HFF-Myc (cell line): ENCODE results near the gene IGF1R.

Source experiments
- DNase-seq: peaks from one replicate; pipeline ENCODE4 v3.0.0-alpha.2; 2011; ENCODE audit warnings: low read depth; ENCODE audit errors: extremely low read depth
- H3K4me3 ChIP-seq: replicated peaks from 2 replicates; pipeline ENCODE4 v1.5.1; 2011; ENCODE audit warnings: low read depth, mild to moderate bottlenecking, control low read depth, low read length
- TF ChIP-seq, protein P1 (sequence below): IDR thresholded peaks from 2 replicates; pipeline ENCODE4 v1.5.1; 2012; ENCODE audit warnings: mild to moderate bottlenecking, low read depth, low read length, control low read depth; ENCODE audit errors: missing control alignments

The IGF1R gene

DNA sequence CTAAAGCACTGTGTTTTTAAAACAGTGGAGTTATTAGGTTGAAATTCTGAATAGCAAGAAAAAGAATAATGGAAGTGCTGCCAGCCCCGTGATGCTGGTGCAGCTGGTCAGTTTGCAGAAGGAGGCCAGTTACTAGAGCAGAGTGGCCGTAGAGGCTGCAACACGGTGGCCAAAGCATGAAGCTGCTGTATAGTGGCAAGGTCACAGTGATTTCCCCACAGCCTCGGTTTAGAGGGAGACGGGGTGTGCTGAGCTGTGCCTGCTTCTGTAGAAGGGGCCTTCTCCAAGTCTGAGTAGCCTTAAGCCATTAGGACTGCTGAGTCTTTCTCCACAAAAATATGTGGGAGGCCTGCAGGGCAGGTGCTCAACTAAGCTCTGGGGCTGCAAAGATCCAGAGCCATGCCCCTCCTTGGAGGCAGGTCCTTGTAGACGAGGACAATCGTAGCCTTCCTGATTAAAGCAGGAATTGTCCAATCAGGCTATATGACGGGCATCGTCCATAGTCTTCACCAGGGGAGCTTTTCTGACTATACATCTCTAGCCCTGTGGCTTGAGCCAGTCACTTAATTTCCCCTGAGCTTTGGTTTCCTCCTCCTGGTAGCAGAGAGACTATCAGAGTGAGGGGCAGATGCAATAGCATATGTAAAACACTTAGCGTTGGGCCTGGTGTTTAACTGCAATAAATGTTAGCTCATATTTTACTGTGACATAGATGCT is 207.6 kb downstream of the IGF1R start:
- DNase-seq: no peak
- H3K4me3 ChIP-seq: no peak overlapping the region
- TF ChIP-seq, protein P1, sequence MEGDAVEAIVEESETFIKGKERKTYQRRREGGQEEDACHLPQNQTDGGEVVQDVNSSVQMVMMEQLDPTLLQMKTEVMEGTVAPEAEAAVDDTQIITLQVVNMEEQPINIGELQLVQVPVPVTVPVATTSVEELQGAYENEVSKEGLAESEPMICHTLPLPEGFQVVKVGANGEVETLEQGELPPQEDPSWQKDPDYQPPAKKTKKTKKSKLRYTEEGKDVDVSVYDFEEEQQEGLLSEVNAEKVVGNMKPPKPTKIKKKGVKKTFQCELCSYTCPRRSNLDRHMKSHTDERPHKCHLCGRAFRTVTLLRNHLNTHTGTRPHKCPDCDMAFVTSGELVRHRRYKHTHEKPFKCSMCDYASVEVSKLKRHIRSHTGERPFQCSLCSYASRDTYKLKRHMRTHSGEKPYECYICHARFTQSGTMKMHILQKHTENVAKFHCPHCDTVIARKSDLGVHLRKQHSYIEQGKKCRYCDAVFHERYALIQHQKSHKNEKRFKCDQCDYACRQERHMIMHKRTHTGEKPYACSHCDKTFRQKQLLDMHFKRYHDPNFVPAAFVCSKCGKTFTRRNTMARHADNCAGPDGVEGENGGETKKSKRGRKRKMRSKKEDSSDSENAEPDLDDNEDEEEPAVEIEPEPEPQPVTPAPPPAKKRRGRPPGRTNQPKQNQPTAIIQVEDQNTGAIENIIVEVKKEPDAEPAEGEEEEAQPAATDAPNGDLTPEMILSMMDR: no peak

DNA sequence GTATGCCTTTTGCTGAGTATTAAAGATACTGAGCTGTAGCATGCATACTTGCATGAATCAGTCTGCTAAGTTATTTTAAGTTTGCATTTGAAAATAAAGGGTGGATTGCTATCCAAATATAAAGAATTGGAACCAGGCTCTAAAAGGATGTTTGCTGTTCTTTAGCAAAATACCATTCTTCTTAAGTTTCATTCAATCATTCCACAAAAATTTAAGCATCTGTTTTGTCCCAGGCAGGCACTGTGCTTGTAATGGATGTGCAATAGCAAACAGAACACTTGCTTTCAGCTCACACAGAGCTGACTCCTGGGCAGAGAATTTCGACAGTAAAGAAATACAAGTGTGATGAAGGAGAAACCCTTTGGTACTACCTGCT is 208.2 kb downstream of the IGF1R start:
- no peak overlapping the region for H3K4me3 ChIP-seq
- TF ChIP-seq, protein P1: no peak
- DNase-seq: no peak

DNA sequence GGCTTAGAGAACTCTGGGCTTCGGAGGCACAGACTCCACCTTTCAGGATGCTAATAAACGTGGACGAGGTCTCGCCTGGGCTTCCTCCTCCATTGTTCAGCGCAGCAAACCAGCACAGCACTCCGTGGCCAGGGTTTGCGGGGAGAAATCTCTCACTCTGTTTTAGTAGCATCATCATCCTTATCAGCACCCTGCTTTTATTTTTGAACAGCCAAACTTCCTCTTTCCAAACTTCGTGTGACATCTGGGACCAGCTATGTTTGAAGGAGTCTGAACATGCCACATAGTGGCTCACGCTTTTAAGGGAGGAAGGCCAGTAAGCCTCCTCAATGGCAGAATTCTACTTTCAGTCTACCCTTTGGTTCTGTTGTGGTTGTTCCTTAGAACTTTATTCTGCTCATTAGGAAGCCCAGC is 210.3 kb downstream of the IGF1R start:
- DNase-seq: no peak
- TF ChIP-seq, protein P1: no peak
- no peak overlapping the region for H3K4me3 ChIP-seq

DNA sequence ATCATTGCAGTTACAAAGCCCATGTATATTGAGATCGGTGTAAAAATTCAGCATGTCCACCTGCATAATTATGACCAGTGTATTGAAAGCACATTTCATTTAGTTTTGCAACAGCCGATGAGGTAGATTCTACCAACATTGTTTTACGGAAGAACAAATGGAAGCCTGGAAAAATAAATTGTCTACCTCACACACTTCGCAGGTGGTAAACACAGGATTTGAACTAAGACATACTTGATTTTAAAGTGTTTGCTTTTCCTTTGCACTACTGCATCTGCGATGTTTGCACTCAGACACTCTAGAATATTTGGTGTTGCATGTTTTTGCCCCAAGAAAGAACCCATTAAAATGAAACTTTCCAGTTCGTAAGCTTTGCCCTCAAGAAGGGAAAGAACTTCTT is 210.8 kb downstream of the IGF1R start:
- TF ChIP-seq, protein P1: no peak
- no peak for DNase-seq
- H3K4me3 ChIP-seq: no peak overlapping the region

DNA sequence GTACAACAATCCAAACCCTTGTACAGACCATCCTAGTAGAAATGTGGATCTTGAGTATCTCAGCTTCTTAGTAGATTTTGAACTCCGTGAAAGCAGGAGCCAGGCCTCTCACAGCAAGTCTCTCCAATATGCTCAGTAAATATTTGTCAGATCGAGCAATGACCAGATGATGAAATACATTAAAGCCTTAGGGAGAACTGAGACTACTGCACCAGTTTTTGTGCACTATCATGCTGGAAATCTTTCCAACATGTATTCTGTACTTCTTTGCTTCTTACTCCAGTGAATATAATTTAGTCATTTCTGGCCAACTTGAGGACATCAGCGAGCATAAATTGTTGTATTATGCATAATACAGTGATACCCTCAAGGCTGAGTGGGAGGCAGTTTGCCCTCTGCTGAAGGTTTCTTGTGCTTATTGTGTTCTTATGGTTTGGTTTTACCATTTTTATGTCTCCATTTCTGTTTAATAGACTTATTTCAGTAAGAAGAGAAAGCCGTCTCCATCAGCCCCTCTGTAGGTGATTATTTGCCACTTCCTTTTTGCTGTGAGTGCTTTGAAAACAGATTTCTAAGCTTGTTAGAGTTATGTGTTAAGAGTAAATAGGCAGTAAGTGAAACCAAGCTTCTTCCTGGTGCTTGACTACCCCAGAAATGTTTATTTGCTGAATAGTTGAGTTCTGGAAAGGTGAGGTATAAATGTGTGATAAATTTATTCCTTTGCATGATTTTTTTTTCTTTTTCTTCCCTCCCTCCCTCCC is 212.1 kb downstream of the IGF1R start:
- no peak overlapping the region for H3K4me3 ChIP-seq
- no peak for DNase-seq
- TF ChIP-seq, protein P1: no peak

DNA sequence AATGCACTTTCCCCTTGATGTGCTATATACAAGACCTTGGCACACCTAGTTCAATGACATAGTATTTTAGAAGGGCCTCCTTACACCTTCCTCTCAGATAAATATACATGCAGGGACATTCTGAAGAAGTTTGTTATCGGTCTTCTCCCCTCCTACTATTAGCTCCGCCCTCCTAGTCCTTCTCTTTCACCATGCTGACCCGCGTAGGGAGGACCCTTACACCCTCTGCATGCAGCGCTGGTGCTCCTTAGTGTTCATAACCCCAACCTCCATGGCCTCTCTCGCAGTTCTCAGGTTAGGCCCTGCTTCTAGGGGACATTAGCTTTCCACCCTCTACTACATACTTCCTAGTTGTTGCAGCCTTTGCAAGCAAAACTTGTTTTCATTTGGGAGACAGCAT is 212.8 kb downstream of the IGF1R start:
- H3K4me3 ChIP-seq: no peak overlapping the region
- TF ChIP-seq, protein P1: no peak
- no peak for DNase-seq

DNA sequence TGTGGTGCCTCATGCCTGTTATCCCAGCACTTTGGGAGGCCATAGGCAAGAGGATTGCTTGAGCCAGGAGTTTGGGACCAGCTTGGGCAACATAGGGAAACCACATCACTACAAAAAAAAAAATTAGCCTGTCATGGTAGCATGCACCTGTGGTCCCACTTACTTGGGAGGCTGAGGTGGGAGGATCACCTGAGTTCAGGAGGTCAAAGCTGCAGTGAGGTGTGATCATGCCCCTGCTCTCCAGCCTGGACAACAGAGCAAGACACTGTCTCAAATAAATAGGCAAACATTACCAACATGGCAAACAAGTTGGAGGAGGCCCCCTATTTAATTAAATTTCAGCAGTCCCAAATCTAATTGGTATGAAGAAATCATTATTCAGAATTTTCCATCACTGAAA is 215.6 kb downstream of the IGF1R start:
- DNase-seq: no peak
- no peak overlapping the region for H3K4me3 ChIP-seq
- TF ChIP-seq, protein P1: no peak
